PC-9 (cell line): ENCODE results near the gene EBF4.

Experiments
- EZH2 ChIP-seq: fragments of 200-600 bp; sonication (generic); IDR thresholded peaks from 2 replicates; pipeline ENCODE4 v1.8.0; 2017; ENCODE audit warnings: antibody characterized with exemption, low read depth
- TF ChIP-seq, protein P1 (sequence below): fragments of 200-600 bp; sonication (generic); conservative IDR thresholded peaks from 2 replicates; pipeline ENCODE4 v1.6.1; 2017; ENCODE audit warnings: mixed run types, antibody characterized with exemption, mild to moderate bottlenecking, moderate library complexity

DNA sequence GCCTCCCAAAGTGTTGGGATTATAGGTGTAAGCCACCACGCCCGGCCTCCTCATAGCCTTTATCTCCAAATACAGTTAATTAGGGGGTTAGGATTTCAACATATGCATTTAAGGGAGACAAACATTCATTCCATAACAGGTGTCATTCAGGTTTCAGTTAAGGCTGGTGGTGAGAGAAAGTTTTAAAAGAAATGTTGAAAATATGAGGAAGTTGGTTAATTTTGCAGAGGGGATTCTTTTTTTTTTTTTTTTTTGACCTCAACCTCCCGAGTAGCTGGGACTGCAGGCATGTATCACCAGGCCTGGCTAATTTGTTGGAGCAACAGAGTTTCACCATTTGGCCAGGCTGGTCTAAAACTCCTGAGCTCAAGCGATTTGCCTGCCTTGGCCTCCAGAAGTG, 12.5 kb upstream of the EBF4 start:
- TF ChIP-seq, protein P1, sequence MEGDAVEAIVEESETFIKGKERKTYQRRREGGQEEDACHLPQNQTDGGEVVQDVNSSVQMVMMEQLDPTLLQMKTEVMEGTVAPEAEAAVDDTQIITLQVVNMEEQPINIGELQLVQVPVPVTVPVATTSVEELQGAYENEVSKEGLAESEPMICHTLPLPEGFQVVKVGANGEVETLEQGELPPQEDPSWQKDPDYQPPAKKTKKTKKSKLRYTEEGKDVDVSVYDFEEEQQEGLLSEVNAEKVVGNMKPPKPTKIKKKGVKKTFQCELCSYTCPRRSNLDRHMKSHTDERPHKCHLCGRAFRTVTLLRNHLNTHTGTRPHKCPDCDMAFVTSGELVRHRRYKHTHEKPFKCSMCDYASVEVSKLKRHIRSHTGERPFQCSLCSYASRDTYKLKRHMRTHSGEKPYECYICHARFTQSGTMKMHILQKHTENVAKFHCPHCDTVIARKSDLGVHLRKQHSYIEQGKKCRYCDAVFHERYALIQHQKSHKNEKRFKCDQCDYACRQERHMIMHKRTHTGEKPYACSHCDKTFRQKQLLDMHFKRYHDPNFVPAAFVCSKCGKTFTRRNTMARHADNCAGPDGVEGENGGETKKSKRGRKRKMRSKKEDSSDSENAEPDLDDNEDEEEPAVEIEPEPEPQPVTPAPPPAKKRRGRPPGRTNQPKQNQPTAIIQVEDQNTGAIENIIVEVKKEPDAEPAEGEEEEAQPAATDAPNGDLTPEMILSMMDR = no peak
- TF ChIP-seq EZH2 = no peak
